NCI-H2107 treated with DMSO at 0.1 percent for 48 hours (cell line): ENCODE measurements around the gene KLF14.
"Not testable (repeated sequence)": the region's sequence is repeated elsewhere in the genome, so short reads cannot be mapped to it uniquely, and the experiment has no call there.

Experiments
- DNase-seq: peaks from one replicate; lab custom pipeline; 2025; ENCODE audit not compliant: unreplicated experiment; lab: John Stamatoyannopoulos, UW

KLF14 gene

GRCh38 chr7:130719541-130719940, 14.5 kb downstream of the KLF14 start:
- DNase-seq: no peak

DNA sequence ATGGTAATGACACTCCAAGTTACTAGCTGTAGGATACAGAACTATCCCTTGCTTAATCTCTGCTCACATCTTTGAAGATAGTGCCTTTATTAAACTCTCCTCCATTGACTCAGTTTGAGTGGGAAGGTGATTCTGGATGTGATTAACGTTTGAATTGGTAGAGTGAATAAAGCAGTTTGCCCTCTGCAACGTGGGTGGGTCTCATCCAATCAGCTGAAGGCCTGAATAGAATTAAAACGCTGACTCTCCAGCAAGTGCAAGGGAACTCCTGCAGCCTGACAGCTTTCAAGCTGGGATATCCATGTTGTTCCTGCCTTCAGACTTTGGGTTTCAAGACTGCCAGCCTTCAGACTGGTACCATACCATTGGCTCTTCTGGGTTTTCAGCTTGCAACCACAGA, 21.6 kb downstream of the KLF14 start:
- no peak for DNase-seq

DNA sequence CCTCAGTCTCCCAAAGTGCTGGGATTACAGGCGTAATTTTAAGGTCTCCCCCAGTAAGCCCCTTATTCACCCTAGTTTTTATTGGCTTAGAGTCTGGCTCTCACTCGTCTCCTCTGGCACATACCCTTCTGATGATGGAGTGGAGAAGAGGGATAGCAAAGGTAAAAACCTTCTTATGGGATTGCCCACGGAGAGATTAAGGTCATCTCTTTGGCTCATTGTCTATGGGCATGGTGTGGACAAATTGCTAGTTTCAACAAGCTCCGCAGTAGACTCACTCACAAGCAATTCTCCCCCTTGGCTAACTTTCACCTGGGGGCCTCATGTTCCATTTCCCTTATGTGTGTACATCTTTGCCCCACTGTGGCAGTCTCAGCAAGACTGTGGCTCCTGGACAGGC, 25.2 kb downstream of the KLF14 start:
- no peak for DNase-seq

DNA sequence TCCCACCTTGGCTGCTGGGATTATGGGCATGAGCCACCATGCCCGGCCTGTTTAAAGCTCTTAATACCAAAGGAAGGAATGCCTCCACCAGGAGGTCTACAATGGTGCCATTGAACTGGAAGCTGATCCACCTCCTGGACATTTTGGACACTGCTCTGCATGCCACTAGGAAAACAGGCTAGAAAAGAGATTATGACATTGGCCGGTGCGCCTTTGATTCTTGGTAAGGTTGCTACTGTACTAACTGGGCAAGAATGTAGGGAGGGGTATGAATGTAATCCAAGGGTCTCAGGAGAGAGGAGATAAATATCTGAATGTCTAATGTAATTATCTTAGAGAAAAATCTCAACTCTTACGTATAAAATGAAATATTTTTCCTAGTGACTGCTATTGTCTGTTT, 26.0 kb downstream of the KLF14 start:
- no peak for DNase-seq

DNA sequence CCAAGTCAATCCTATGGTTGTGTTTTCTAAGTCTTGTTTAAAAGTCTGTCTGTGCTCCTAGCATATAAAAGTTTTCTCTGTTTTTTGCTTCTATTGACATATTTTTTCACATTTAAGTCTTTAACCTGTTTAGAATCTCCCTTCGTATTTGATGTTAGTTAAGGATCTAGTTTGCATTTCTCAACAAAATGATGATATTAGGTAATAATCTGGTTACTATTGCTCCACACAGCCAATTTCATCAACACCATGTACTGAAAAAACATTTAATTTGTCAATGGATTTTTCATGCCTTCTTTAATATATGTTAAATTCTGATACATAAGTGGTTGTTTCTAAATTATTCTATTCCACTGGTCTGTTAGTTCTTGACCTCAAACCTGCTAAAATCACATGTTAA, 30.2 kb downstream of the KLF14 start:
- no peak for DNase-seq

DNA sequence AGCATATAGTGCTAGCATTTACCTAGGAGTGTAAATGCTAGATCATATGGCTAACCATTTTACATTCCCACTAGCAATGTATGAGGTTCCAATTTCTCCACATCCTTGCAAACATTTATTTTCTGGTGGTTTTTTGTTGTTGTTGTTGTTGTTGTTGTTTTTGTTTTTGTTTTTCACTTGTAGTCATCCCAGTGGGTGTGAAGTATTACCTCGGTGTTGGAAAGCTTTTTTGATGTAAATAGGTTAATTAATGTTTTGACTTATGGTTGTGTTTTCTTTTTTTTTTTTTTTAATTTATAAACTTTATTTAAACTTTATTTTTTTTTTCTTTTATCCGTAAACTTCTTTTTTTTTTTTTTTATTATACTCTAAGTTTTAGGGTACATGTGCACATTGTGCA, 32.4 kb downstream of the KLF14 start:
- no peak for DNase-seq

GRCh38 chr7:130700760-130701159, 33.2 kb downstream of the KLF14 start:
- no peak for DNase-seq

- DNase-seq: no peak
Measured at GRCh38 chr7:130699686-130700085, 34.3 kb downstream of the KLF14 start.

DNA sequence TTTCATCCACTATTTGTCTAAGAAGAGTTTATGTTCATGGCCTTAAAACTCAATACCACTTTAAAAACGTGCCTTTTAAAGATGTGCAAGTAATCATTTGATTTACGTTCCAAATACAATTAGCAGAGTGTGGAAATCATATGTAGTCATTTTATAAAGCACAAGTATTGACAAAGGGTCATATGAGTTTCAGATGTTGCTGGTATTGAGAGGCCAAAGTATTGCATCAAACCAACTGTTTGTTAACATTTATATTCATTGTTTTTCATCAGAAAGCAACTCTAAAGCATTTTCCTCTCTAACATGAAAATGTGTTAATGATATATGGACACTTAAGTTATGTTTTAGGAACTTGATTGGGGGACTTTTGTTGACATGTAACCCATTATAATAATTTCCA, 36.2 kb downstream of the KLF14 start:
- DNase-seq: no peak

GRCh38 chr7:130695840-130696239, 38.2 kb downstream of the KLF14 start:
- peak; percentile 42 for DNase-seq

DNA sequence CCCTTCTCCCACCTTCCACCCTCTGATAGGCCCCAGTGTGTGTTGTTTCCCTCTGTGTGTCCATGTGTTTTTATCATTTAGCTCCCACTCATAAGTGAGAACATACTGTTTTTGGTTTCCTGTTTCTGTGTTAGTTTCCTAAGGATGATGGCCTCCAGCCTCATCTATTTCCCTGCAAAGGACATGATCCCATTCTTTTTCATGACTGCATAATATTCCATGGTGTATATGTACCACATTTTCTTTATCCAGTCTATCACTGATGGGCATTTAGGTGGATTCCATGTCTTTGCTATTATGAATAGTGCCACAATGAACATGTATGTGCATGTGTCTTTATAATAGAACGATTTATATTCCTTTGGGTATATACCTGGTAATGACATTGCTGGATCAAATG, 41.6 kb downstream of the KLF14 start:
- DNase-seq: not testable (repeated sequence)

DNA sequence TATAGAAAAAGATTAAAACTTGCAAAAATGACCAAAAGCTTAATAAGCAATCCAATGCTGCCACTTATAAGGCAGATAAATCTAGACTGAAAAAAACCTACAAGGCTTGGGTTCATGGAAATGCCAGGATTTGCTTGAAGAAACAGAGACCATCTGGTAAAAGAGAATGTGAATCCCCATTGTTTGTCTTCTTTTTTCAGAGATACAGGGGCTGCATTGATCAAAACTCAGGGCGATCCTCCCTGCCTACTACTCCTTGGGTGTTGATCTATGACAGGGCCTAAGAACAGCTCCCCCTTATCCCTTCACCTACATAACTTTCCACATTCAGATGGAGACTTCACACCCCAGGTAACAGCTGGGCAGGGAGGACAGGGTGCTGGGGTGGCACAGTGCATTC, 44.3 kb downstream of the KLF14 start:
- DNase-seq: no peak

DNA sequence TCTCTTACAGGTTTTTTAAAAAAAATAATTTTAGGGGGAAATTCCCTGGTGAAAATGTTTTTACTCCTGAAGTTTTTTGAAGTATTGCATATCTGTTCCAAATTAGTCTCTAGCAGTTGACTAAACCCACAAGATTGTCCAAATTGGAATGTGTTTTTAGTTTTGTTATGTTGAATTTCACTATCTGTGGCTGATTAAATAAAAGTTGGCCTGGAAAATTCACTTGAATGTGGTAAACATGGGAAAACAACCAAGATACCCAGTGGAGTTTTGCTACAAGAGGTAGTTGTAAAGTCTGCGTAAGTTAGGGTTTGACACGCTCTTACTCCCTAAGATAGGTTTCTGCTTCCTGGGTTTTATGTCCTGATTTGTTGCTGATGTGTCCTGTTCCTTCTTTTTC, 51.0 kb downstream of the KLF14 start:
- no peak for DNase-seq
